Neural cell (in vitro differentiated cells): ENCODE measurements around the gene KCTD12. TPM values are rescaled to one million over a fixed set of nuclear protein-coding genes. Genes with fewer than 3 reads are reported as not detected.

Source experiments
- H2AFZ ChIP-seq: fragments of 200-600, 300-800 bp; sonication (generic), shearing (Covaris generic); 2 replicates; pipeline ENCODE4 v1.6.0; 2014; ENCODE audit warnings: low read depth, mild to moderate bottlenecking, antibody characterized with exemption, low read length, moderate library complexity
- H3F3A ChIP-seq: fragments of 200-600 bp; shearing (Covaris generic); 2 replicates; pipeline ENCODE4 v1.6.1; 2016; ENCODE audit warnings: mild to moderate bottlenecking, moderate library complexity, mixed read lengths, antibody characterized with exemption, low read length; ENCODE audit not compliant: insufficient read depth, poor library complexity, severe bottlenecking
- H3K27ac ChIP-seq: fragments of 200-600, 300-800 bp; sonication (generic), shearing (Covaris generic); 2 replicates; pipeline ENCODE4 v1.5.1; 2014; ENCODE audit warnings: mild to moderate bottlenecking, low read length, moderate library complexity
- H3K27me3 ChIP-seq: fragments of 300-800, 200-600 bp; sonication (generic), shearing (Covaris generic); 2 replicates; pipeline ENCODE4 v1.6.0; 2014; ENCODE audit warnings: mild to moderate bottlenecking, low read depth, low read length, moderate library complexity; ENCODE audit not compliant: insufficient read depth
- H3K36me3 ChIP-seq: fragments of 300-800, 200-600 bp; sonication (generic), shearing (Covaris generic); 2 replicates; pipeline ENCODE4 v1.5.1; 2014; ENCODE audit warnings: mild to moderate bottlenecking, antibody characterized with exemption, low read length, moderate library complexity; ENCODE audit not compliant: insufficient read depth
- H3K4me2 ChIP-seq: fragments of 300-800, 200-600 bp; sonication (generic), shearing (Covaris generic); 2 replicates; pipeline ENCODE4 v1.6.0; 2014; ENCODE audit warnings: mild to moderate bottlenecking, low read length
- H3K4me3 ChIP-seq: fragments of 300-800, 200-600 bp; sonication (generic), shearing (Covaris generic); 2 replicates; pipeline ENCODE4 v1.5.1; 2014; ENCODE audit warnings: mild to moderate bottlenecking, low read length, moderate library complexity
- H3K79me2 ChIP-seq: fragments of 200-600 bp; shearing (Covaris generic); replicated peaks from 2 replicates; pipeline ENCODE4 v1.6.0; 2014; ENCODE audit warnings: mild to moderate bottlenecking, low read length, moderate library complexity; ENCODE audit not compliant: insufficient read depth
- H3K9ac ChIP-seq: fragments of 300-800, 200-600 bp; sonication (generic), shearing (Covaris generic); 2 replicates; pipeline ENCODE4 v1.6.1; 2016; ENCODE audit warnings: mild to moderate bottlenecking, low read length, mixed read lengths
- H3K9me2 ChIP-seq: fragments of 200-600 bp; shearing (Covaris generic); 2 replicates; pipeline ENCODE4 v1.6.1; 2016; ENCODE audit warnings: mild to moderate bottlenecking, low read length, mixed read lengths; ENCODE audit not compliant: insufficient read depth
- H3K9me3 ChIP-seq: fragments of 200-600, 300-800 bp; sonication (generic), shearing (Covaris generic); 2 replicates; pipeline ENCODE4 v1.6.1; 2016; ENCODE audit warnings: mild to moderate bottlenecking, mixed run types, low read length, moderate library complexity, mixed read lengths
- H4K20me1 ChIP-seq: fragments of 200-600 bp; shearing (Covaris generic); 2 replicates; pipeline ENCODE4 v1.6.1; 2016; ENCODE audit warnings: mild to moderate bottlenecking, mixed run types; ENCODE audit not compliant: insufficient read depth
- CTCF ChIP-seq: fragments of 450-650 bp; IDR thresholded peaks from 2 replicates; pipeline ENCODE4 v1.5.1; 2014; ENCODE audit warnings: antibody characterized with exemption, mild to moderate bottlenecking, moderate library complexity; ENCODE audit not compliant: poor library complexity, severe bottlenecking
- EP300 ChIP-seq: fragments of 450-650 bp; conservative IDR thresholded peaks from 2 replicates; pipeline ENCODE4 v1.6.1; 2014; ENCODE audit warnings: antibody characterized with exemption, mild to moderate bottlenecking, moderate library complexity; ENCODE audit not compliant: poor library complexity, severe bottlenecking
- EZH2 ChIP-seq: fragments of 200-600, 300-800 bp; shearing (Covaris generic), sonication (generic); IDR thresholded peaks from 2 replicates; pipeline ENCODE4 v1.6.1; 2014; ENCODE audit warnings: antibody characterized with exemption, low read length, borderline replicate concordance, mild to moderate bottlenecking; ENCODE audit not compliant: insufficient read depth, poor library complexity, severe bottlenecking
- MXI1 ChIP-seq: fragments of 450-650 bp; conservative IDR thresholded peaks from 2 replicates; pipeline ENCODE4 v1.6.1; 2014; ENCODE audit warnings: antibody characterized with exemption, mild to moderate bottlenecking; ENCODE audit not compliant: poor library complexity, severe bottlenecking
- POLR2AphosphoS5 ChIP-seq: IDR thresholded peaks from 2 replicates; pipeline ENCODE4 v1.6.1; 2012
- RAD21 ChIP-seq: fragments of 450-650 bp; conservative IDR thresholded peaks from 2 replicates; pipeline ENCODE4 v1.6.1; 2014; ENCODE audit warnings: antibody characterized with exemption, mild to moderate bottlenecking, moderate library complexity
- REST ChIP-seq: IDR thresholded peaks from 2 replicates; pipeline ENCODE4 v1.6.1; 2012; ENCODE audit warnings: borderline replicate concordance
- SMC3 ChIP-seq: fragments of 450-650 bp; conservative IDR thresholded peaks from 2 replicates; pipeline ENCODE4 v1.6.1; 2014; ENCODE audit warnings: antibody characterized with exemption, mild to moderate bottlenecking, moderate library complexity; ENCODE audit not compliant: poor library complexity
- TAF1 ChIP-seq: IDR thresholded peaks from 2 replicates; pipeline ENCODE4 v1.6.1; 2012; ENCODE audit warnings: low read depth
- polyA plus RNA-seq: library from polyadenylated mRNA; depleted of rRNA; stranded (reverse); fragments of >200 nt; gene quantifications from 2 replicates; pipeline ENCODE4 v1.2.3, GENCODE V29; 2014

The KCTD12 gene
- polyA plus RNA-seq, 1 donor from 2014 or later, result 2.7 TPM

GRCh38 chr13:76888421-76888820, 2.2 kb upstream of the KCTD12 start:
- peaks cover 43% of the 10 kb centered on the region for H3K27me3 ChIP-seq
- H3K36me3 ChIP-seq, result no peaks in the 10 kb centered on the region
- TF ChIP-seq REST (no peak), EP300 (no peak), TAF1 (no peak), SMC3 (no peak), MXI1 (no peak), POLR2AphosphoS5 (no peak), EZH2 (no peak), CTCF (no peak), RAD21 (no peak)
- H3K79me2 ChIP-seq, result no peaks in the 10 kb centered on the region
- no peaks in the 10 kb centered on the region for H3K9me2 ChIP-seq
- H3K27ac ChIP-seq, result no peak overlapping the region
- H3F3A ChIP-seq, result no peaks in the 10 kb centered on the region
- no peak overlapping the region for H3K9ac ChIP-seq
- no peak overlapping the region for H3K4me2 ChIP-seq
- H4K20me1 ChIP-seq, result no peaks in the 10 kb centered on the region
- no peaks in the 10 kb centered on the region for H3K9me3 ChIP-seq
- no peak overlapping the region for H3K4me3 ChIP-seq
- no peak overlapping the region for H2AFZ ChIP-seq

- Histone ChIP-seq H3K27me3 (peaks cover 43% of the 10 kb centered on the region), H2AFZ (no peak overlapping the region)
These were observed 915 bp upstream of the KCTD12 start for GRCh38 chr13:76887076-76887563.

More at GRCh38 chr13:76887076-76887563, 915 bp upstream of the KCTD12 start:
- Histone ChIP-seq H3K9me2 (no peaks in the 10 kb centered on the region), H3K9me3 (no peaks in the 10 kb centered on the region), H4K20me1 (no peaks in the 10 kb centered on the region), H3K36me3 (no peaks in the 10 kb centered on the region), H3K9ac (no peak overlapping the region), H3K4me3 (peak overlapping the region; percentile 88), H3K79me2 (no peaks in the 10 kb centered on the region), H3K27ac (no peak overlapping the region), H3F3A (no peaks in the 10 kb centered on the region), H3K4me2 (peak overlapping the region; percentile 9)
- TF ChIP-seq MXI1 (no peak), REST (no peak), POLR2AphosphoS5 (no peak), EP300 (no peak), RAD21 (no peak), TAF1 (no peak), EZH2 (no peak), SMC3 (no peak), CTCF (no peak)
